Panc1 (cell line): Measurements from ENCODE around the gene DIP2C. TPM values are rescaled to one million over a fixed set of nuclear protein-coding genes. Genes with fewer than 3 reads are reported as not detected.

Experiments
- ATAC-seq: fragments of 200-7000 bp; cut with Tn5 transposase; 2 replicates; pipeline ENCODE4 v1.9.1; 2020; ENCODE audit warnings: mild to moderate bottlenecking, moderate library complexity
- BruUV-seq: library from RNA; stranded (reverse); fragments of 400-500 nt; replicated peaks from 2 replicates; lab custom pipeline; 2021; lab: Mats Ljungman, UMichigan
- CTCF ChIA-PET: fragments of 300-600 bp; sonication (Branson Sonifier 250); formaldehyde crosslinking; loops from one replicate; lab custom pipeline; 2022; ENCODE audit warnings: antibody characterized with exemption; lab: Charles Lee
- POLR2A ChIA-PET: fragments of 300-600 bp; sonication (Branson Sonifier 250); formaldehyde crosslinking; loops from one replicate; lab custom pipeline; 2022; ENCODE audit warnings: antibody characterized with exemption; lab: Charles Lee
- DNase-seq: peaks from one replicate; pipeline ENCODE4 v3.0.0-alpha.2; 2010; ENCODE audit warnings: low read depth, low spot score
- H3K27ac ChIP-seq: 2 replicates; pipeline ENCODE4 v1.5.1; 2011; ENCODE audit warnings: mild to moderate bottlenecking, low read length, inconsistent platforms
- H3K27me3 ChIP-seq: fragments of 200-500 bp; sonication (Bioruptor generic); 2 replicates; pipeline ENCODE4 v1.6.0; 2014; ENCODE audit warnings: low read length, inconsistent platforms; ENCODE audit not compliant: control insufficient read depth, insufficient read depth
- H3K36me3 ChIP-seq: fragments of 200-500 bp; sonication (Bioruptor generic); 2 replicates; pipeline ENCODE4 v1.5.1; 2014; ENCODE audit warnings: inconsistent platforms, mild to moderate bottlenecking, low read length, moderate library complexity; ENCODE audit not compliant: control insufficient read depth, insufficient read depth
- H3K4me1 ChIP-seq: 2 replicates; pipeline ENCODE4 v1.5.1; 2011; ENCODE audit warnings: inconsistent platforms, mild to moderate bottlenecking, low read length, moderate library complexity; ENCODE audit not compliant: control insufficient read depth, insufficient read depth
- H3K4me3 ChIP-seq, 2 experiments: 2 replicates each; pipeline ENCODE4 v1.5.1; 2011 to 2012; ENCODE audit warnings: low read depth in 2 of 2, low read length in 2 of 2, mild to moderate bottlenecking in 2 of 2, inconsistent platforms in 1 of 2, moderate library complexity in 1 of 2
- H3K9me3 ChIP-seq: fragments of 200-500 bp; sonication (Bioruptor generic); 2 replicates; pipeline ENCODE4 v1.5.1; 2014; ENCODE audit warnings: low read depth, mild to moderate bottlenecking, inconsistent platforms, low read length, moderate library complexity; ENCODE audit not compliant: control insufficient read depth, insufficient read depth
- POLR2AphosphoS5 ChIP-seq: IDR thresholded peaks from 2 replicates; pipeline ENCODE4 v1.6.1; 2012; ENCODE audit warnings: mild to moderate bottlenecking, low read depth, low read length, moderate library complexity
- SIN3A ChIP-seq: IDR thresholded peaks from 2 replicates; pipeline ENCODE4 v1.6.1; 2012; ENCODE audit warnings: low read depth, mild to moderate bottlenecking, low read length, moderate library complexity, borderline replicate concordance; ENCODE audit not compliant: insufficient read depth
- TCF7L2 ChIP-seq: IDR thresholded peaks from 2 replicates; pipeline ENCODE4 v1.6.1; 2011; ENCODE audit warnings: mild to moderate bottlenecking, low read depth, low read length, inconsistent platforms
- in situ Hi-C: cut with HindIII; loops from 2 replicates; pipeline ENCODE4 v1.10.0; 2016; ENCODE audit warnings: low sequenced_read_pairs, low pct_unique_long_range_greater_than_20kb
- intact Hi-C: fragments of 100-400 bp; cut with micrococcal nuclease; formaldehyde crosslinking; loops from one replicate; pipeline ENCODE4 v1.10.0; 2022; ENCODE audit not compliant: unreplicated experiment
- total RNA-seq: library from RNA; stranded (reverse); gene quantifications from one replicate; pipeline ENCODE4 v1.2.1, GENCODE V29; 2021; ENCODE audit not compliant: unreplicated experiment
- TF ChIP-seq, protein P1 (sequence below), 2 experiments: IDR thresholded peaks; 2 replicates each; pipeline ENCODE4 v1.6.1; 2011 to 2012; ENCODE audit warnings: low read depth in 2 of 2, control low read depth in 1 of 2, low read length in 1 of 2, mild to moderate bottlenecking in 1 of 2, moderate library complexity in 1 of 2; ENCODE audit not compliant: insufficient read depth in 1 of 2
- TF ChIP-seq, protein P2 (sequence below): fragments of 450-650 bp; IDR thresholded peaks from 2 replicates; pipeline ENCODE4 v1.5.1; 2017; ENCODE audit warnings: mild to moderate bottlenecking

DIP2C gene
- total RNA-seq, 1 experiment from 2014 or later, result 13.2 TPM

DNA sequence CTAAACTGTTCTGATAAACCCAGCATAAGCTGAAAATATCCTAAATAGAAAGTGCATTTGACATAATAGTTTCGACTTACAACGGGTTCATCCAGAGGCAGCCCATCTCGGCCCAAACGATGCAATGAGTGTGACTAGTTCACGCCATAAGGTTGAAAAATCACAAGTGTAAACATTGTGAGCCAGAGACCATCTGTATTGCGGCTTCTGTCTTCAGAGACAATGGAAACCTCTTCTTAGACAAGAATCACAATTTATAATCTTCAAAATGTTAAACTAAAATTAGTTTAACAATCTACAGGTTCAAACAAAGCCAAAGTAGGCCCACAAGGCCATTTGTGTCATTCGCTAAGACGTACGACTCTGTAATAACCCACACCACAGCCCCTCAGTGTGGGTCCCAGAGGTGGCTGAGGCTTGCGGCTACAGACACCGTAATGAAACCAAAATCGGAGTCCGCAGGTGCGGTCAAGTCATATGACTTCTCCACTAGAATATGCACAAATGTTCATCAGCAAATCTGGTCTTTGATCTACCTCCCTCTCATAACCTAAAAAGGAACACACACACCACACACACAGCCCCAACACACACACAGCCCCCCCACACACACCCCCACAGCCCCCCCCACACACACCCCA is 81.8 kb downstream of the DIP2C start:
- intact Hi-C loops (no loop called here), in situ Hi-C loops (no loop called here)
- Histone ChIP-seq H3K4me3 (no peak overlapping the region), H3K27me3 (no peaks in the 10 kb centered on the region), H3K27ac (no peak overlapping the region), H3K4me1 (no peaks in the 10 kb centered on the region), H3K36me3 (no peaks in the 10 kb centered on the region), H3K9me3 (no peaks in the 10 kb centered on the region)
- ATAC-seq (no peak), DNase-seq (no peak)
- TF ChIP-seq, protein P1, sequence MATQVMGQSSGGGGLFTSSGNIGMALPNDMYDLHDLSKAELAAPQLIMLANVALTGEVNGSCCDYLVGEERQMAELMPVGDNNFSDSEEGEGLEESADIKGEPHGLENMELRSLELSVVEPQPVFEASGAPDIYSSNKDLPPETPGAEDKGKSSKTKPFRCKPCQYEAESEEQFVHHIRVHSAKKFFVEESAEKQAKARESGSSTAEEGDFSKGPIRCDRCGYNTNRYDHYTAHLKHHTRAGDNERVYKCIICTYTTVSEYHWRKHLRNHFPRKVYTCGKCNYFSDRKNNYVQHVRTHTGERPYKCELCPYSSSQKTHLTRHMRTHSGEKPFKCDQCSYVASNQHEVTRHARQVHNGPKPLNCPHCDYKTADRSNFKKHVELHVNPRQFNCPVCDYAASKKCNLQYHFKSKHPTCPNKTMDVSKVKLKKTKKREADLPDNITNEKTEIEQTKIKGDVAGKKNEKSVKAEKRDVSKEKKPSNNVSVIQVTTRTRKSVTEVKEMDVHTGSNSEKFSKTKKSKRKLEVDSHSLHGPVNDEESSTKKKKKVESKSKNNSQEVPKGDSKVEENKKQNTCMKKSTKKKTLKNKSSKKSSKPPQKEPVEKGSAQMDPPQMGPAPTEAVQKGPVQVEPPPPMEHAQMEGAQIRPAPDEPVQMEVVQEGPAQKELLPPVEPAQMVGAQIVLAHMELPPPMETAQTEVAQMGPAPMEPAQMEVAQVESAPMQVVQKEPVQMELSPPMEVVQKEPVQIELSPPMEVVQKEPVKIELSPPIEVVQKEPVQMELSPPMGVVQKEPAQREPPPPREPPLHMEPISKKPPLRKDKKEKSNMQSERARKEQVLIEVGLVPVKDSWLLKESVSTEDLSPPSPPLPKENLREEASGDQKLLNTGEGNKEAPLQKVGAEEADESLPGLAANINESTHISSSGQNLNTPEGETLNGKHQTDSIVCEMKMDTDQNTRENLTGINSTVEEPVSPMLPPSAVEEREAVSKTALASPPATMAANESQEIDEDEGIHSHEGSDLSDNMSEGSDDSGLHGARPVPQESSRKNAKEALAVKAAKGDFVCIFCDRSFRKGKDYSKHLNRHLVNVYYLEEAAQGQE (IDR thresholded peaks at IDR 0.05; ENCODE audit: insufficient read depth in 1 of 2, low read depth in 2 of 2, low read length in 1 of 2), result no peak
- TF ChIP-seq SIN3A, result no peak
- no peak for TF ChIP-seq TCF7L2
- TF ChIP-seq, protein P2, sequence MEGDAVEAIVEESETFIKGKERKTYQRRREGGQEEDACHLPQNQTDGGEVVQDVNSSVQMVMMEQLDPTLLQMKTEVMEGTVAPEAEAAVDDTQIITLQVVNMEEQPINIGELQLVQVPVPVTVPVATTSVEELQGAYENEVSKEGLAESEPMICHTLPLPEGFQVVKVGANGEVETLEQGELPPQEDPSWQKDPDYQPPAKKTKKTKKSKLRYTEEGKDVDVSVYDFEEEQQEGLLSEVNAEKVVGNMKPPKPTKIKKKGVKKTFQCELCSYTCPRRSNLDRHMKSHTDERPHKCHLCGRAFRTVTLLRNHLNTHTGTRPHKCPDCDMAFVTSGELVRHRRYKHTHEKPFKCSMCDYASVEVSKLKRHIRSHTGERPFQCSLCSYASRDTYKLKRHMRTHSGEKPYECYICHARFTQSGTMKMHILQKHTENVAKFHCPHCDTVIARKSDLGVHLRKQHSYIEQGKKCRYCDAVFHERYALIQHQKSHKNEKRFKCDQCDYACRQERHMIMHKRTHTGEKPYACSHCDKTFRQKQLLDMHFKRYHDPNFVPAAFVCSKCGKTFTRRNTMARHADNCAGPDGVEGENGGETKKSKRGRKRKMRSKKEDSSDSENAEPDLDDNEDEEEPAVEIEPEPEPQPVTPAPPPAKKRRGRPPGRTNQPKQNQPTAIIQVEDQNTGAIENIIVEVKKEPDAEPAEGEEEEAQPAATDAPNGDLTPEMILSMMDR, result no peak
- no peak for TF ChIP-seq POLR2AphosphoS5
- POLR2A ChIA-PET, result no interaction called here
- BruUV-seq, result no TSS peak
- CTCF ChIA-PET, result no interaction called here

DNA sequence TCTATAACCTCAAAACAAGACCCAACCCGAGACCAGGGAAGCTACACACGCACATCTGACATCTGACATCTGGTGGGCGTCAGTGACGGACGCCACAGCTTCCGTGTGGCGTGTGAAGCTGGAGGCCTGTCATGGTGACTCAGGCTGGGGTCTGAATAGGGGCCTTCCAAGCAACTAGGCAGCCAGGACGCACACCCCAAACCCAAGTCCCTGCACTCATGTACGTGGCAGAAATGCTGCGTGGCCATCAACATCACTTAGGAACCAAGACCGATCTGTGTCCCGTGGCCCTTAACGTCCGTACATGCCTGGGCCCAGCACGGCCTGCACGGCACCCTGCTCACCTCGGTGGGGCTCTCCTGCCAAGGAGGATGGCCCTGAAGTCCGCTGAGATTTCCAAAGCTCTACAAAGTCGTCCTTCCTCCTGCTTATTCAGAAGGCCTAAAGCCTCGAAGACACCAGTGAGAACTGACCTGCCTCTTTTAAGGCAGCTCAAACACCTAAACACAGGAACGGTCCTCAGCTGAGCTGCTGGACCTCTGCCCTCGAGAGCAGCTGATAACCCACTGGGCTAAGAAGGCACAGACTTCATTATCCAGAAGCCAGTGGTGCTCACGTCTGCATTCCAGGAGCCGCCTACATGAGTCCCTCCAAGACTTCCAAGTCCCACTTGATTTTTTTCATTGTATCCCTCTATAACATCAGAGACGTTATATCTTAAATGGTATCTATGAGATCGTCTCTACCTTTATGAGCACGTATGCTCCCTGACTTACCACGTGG is 82.5 kb downstream of the DIP2C start:
- H3K4me1 ChIP-seq, result no peaks in the 10 kb centered on the region
- in situ Hi-C loops, result no loop called here
- H3K4me3 ChIP-seq, result no peak overlapping the region
- no peaks in the 10 kb centered on the region for H3K9me3 ChIP-seq
- no peaks in the 10 kb centered on the region for H3K27me3 ChIP-seq
- no peak overlapping the region for H3K27ac ChIP-seq
- no peaks in the 10 kb centered on the region for H3K36me3 ChIP-seq
- no peak for TF ChIP-seq TCF7L2
- TF ChIP-seq POLR2AphosphoS5, result no peak
- TF ChIP-seq, protein P2, result no peak
- TF ChIP-seq, protein P1 (IDR thresholded peaks at IDR 0.05; ENCODE audit: insufficient read depth in 1 of 2, low read depth in 2 of 2, low read length in 1 of 2), result no peak
- TF ChIP-seq SIN3A, result no peak
- no TSS peak for BruUV-seq
- ChIA-PET POLR2A (no interaction called here), CTCF (no interaction called here)
- intact Hi-C loops, result no loop called here
- ATAC-seq (no peak), DNase-seq (no peak)
